ENCODE measurements around the gene TUBA4A. TPM values are rescaled to one million over a fixed set of nuclear protein-coding genes. Genes with fewer than 3 reads are reported as not detected.

The TUBA4A gene
- total and polyA plus RNA-seq, 2 of the 8 experiments (the other 6 are each of a cell fraction or from before 2014, with no cell fraction given): 67.3 to 172 TPM

DNA sequence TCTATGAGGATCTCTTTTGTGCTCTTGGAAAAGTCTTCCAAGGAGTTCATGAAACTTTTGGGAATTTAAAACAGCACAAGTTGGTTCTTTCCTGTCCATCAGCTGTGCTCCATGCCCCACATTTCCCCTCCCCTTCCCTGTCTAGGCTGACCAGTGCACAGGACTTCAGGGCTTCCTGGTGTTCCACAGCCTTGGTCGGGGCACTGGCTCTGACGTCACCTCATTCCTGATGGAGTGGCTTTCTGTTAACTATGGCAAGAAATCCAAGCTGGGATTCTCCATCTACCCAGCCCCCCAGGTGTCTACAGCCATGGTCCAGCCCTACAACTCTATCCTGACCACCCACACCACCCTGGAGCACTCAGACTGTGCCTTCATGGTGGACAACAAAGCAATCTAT is 17.3 kb upstream of the TUBA4A start (continued):
- TF ChIP-seq, protein P1, sequence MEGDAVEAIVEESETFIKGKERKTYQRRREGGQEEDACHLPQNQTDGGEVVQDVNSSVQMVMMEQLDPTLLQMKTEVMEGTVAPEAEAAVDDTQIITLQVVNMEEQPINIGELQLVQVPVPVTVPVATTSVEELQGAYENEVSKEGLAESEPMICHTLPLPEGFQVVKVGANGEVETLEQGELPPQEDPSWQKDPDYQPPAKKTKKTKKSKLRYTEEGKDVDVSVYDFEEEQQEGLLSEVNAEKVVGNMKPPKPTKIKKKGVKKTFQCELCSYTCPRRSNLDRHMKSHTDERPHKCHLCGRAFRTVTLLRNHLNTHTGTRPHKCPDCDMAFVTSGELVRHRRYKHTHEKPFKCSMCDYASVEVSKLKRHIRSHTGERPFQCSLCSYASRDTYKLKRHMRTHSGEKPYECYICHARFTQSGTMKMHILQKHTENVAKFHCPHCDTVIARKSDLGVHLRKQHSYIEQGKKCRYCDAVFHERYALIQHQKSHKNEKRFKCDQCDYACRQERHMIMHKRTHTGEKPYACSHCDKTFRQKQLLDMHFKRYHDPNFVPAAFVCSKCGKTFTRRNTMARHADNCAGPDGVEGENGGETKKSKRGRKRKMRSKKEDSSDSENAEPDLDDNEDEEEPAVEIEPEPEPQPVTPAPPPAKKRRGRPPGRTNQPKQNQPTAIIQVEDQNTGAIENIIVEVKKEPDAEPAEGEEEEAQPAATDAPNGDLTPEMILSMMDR (IDR thresholded peaks at IDR 0.05; ENCODE audit: control extremely low read depth in 1 of 3, insufficient read depth in 1 of 3, low read depth in 1 of 3, low read length in 3 of 3): no peak
- TF ChIP-seq CBX8 (IDR thresholded peaks at IDR 0.05; ENCODE audit: borderline replicate concordance, low read depth, low read length) (no peak), EZH2 (IDR thresholded peaks at IDR 0.05; ENCODE audit: low read depth, low read length, severe bottlenecking) (no peak)

Measured in H1 (cell line).